Chondrocyte (in vitro differentiated cells): Measurements from ENCODE around the gene MFNG. TPM values are rescaled to one million over a fixed set of nuclear protein-coding genes. Genes with fewer than 3 reads are reported as not detected.
A peak's percentile ranks its signal among the peaks of the same experiment; 100 is the strongest.

Experiments
- DNase-seq: peaks from one replicate; pipeline ENCODE4 v3.0.0; 2021; ENCODE audit warnings: mixed read lengths, low spot score
- H3K27ac Mint-ChIP-seq: one replicate; pipeline ENCODE4 v1.8.0; 2021; ENCODE audit warnings: mild to moderate bottlenecking, moderate library complexity, mixed read lengths; ENCODE audit not compliant: unreplicated experiment
- H3K27me3 Mint-ChIP-seq: 2 replicates; pipeline ENCODE4 v1.8.0; 2021; ENCODE audit warnings: low read depth, mixed read lengths
- H3K36me3 Mint-ChIP-seq: 2 replicates; pipeline ENCODE4 v1.8.0; 2021; ENCODE audit warnings: low read depth, mixed read lengths
- H3K4me1 Mint-ChIP-seq: 2 replicates; pipeline ENCODE4 v1.8.0; 2021; ENCODE audit warnings: low read depth, mild to moderate bottlenecking, mixed read lengths
- H3K4me3 Mint-ChIP-seq: one replicate; pipeline ENCODE4 v1.8.0; 2021; ENCODE audit warnings: mild to moderate bottlenecking, moderate library complexity, mixed read lengths; ENCODE audit not compliant: unreplicated experiment
- H3K9me3 Mint-ChIP-seq: 2 replicates; pipeline ENCODE4 v1.8.0; 2021; ENCODE audit warnings: low read depth, mixed read lengths
- total RNA-seq: library from RNA; stranded (reverse); gene quantifications from 3 replicates; pipeline ENCODE4 v1.2.1, GENCODE V29; 2021
- TF ChIP-seq, protein P1 (sequence below): fragments of 200-600 bp; sonication (generic); IDR thresholded peaks from 2 replicates; pipeline ENCODE4 v1.5.0; 2021; ENCODE audit warnings: antibody characterized with exemption, mild to moderate bottlenecking, moderate library complexity

The MFNG gene
- total RNA-seq, 1 donor from 2014 or later, result 1.1 TPM

DNA sequence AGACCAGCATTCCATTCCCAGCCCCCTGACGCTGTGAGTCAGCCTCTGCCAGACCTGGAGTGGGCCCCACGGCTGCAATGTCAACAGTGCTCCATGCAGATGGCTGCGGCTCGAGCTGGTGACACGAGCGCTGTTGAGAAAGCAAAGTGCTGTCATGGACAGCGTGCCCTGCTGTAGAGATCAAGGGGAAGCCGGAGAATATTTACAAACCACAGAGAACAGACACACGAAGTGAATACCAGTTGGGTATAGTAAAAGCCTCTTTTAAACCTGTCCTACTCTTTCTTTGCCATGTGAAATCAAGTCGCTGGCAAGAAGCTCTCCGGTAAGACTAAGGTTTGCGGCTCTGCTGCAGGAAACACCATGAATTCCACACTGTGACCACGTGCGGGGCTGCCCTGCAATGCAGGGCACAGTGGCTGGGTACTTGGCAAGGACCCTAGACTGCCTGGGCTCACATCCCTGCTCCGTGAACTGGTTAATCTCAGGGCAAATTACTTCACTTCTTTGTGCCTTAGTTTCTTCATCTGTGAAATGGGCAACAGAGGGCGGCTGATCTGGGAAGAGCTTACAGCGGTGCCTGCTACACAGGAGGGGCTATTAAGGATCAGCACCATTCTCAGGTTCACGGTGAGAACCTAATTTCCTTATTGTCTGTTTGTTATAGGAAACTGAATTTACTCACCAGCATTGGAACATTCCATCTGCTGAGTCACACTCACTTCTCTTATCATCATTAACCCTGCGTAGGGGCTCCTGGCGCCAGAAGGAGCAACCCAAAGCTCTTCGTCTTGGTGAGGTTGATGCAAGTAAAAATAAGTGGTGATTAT lies 31.1 kb downstream of the MFNG start:
- peaks cover 4% of the 10 kb centered on the region for H3K9me3 Mint-ChIP-seq
- H3K4me1 Mint-ChIP-seq, result peaks cover 28% of the 10 kb centered on the region

DNA sequence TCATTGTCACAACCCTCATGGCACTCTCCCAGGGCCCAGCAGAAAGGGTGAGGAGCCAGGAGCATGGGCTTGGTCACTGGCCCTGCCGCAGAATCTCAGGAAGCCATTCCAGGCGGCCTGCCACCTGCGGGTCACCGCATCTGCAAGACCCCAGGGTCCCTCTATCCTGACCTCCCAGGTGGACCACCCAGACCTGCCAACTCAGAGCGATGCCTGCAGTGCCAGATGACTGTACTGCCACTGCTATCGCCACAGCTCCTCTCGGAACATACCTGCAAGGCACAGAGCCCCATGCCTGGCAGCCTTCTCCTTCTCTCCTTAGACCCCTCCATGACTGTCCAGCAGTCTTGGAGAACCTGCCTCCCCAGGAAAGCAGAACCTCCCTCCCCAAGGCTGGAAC lies 32.5 kb downstream of the MFNG start:
- Mint-ChIP-seq H3K36me3 (peaks cover 2% of the 10 kb centered on the region), H3K9me3 (peaks cover 4% of the 10 kb centered on the region), H3K27me3 (peaks cover 12% of the 10 kb centered on the region), H3K4me3 (no peak overlapping the region), H3K4me1 (peaks cover 28% of the 10 kb centered on the region), H3K27ac (no peak overlapping the region)
- TF ChIP-seq, protein P1, sequence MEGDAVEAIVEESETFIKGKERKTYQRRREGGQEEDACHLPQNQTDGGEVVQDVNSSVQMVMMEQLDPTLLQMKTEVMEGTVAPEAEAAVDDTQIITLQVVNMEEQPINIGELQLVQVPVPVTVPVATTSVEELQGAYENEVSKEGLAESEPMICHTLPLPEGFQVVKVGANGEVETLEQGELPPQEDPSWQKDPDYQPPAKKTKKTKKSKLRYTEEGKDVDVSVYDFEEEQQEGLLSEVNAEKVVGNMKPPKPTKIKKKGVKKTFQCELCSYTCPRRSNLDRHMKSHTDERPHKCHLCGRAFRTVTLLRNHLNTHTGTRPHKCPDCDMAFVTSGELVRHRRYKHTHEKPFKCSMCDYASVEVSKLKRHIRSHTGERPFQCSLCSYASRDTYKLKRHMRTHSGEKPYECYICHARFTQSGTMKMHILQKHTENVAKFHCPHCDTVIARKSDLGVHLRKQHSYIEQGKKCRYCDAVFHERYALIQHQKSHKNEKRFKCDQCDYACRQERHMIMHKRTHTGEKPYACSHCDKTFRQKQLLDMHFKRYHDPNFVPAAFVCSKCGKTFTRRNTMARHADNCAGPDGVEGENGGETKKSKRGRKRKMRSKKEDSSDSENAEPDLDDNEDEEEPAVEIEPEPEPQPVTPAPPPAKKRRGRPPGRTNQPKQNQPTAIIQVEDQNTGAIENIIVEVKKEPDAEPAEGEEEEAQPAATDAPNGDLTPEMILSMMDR, result no peak
- no peak for DNase-seq

More for the DNA sequence above, 31.1 kb downstream of the MFNG start:
- Mint-ChIP-seq H3K4me3 (peak overlapping the region; percentile 55), H3K36me3 (peaks cover 2% of the 10 kb centered on the region), H3K27me3 (peaks cover 18% of the 10 kb centered on the region), H3K27ac (peak overlapping the region; percentile 97)
- no peak for DNase-seq
- TF ChIP-seq, protein P1, result no peak

DNA sequence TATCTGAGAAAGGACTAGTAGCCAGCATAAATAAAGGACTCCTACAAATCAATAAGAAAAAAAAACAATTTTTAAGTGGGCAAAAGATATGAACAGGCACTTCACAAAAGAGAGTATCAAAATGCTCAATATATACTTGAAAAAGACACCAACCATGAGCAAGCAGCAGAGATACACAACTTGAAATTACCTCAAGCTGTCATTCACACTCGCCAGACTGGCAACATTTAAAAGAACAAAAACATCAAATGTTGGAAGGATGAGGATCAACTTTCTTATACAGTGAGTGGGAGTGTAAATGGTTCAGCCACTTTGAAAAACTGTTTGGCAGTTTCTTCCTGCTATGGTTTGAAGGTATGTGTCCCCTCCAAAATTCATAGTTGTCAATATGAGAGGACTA lies 35.0 kb downstream of the MFNG start:
- H3K9me3 Mint-ChIP-seq, result peaks cover 4% of the 10 kb centered on the region
- H3K27ac Mint-ChIP-seq, result no peak overlapping the region
- H3K36me3 Mint-ChIP-seq, result peaks cover 2% of the 10 kb centered on the region
- no peak for DNase-seq
- H3K27me3 Mint-ChIP-seq, result peaks cover 5% of the 10 kb centered on the region
- TF ChIP-seq, protein P1, result no peak
- no peak overlapping the region for H3K4me3 Mint-ChIP-seq
- peaks cover 21% of the 10 kb centered on the region for H3K4me1 Mint-ChIP-seq

DNA sequence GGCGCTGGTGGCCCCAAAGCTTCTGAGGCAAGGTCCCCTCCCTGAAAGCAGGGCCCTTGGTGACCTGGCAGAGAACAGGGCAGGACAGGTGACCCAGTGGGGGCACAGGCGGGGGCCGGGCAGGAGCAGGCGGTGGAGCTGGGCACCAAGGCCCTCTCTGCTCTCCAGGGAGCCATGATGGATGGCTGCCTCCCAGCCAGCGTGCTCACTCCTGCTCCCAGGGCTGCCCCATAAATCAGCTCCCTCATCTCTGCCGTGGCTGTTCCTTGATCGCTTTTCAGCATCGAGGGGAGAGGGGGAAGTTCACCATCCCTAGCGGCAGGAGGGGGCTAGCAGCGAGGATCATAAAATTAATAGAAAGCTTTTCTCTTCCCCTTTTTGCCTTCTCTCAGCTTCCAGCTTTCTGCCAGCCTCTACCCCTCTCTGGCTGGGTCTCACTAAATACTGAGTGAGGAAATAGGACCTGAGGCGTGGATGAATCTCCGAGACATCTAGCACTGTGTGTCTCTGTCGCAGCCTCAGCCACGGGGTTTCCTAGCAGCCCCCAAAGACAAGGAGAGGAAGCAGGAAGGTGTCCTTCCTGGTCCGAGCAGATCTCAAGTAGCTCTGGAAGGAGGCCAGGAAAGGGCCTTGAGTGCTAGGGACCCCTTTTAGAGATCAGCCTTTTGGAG lies 36.7 kb downstream of the MFNG start:
- peaks cover 2% of the 10 kb centered on the region for H3K36me3 Mint-ChIP-seq
- H3K4me1 Mint-ChIP-seq, result peaks cover 4% of the 10 kb centered on the region
- no peak for DNase-seq
- H3K27me3 Mint-ChIP-seq, result peaks cover 7% of the 10 kb centered on the region
- peaks cover 4% of the 10 kb centered on the region for H3K9me3 Mint-ChIP-seq
- H3K27ac Mint-ChIP-seq, result no peak overlapping the region
- no peak overlapping the region for H3K4me3 Mint-ChIP-seq
- TF ChIP-seq, protein P1, result no peak

DNA sequence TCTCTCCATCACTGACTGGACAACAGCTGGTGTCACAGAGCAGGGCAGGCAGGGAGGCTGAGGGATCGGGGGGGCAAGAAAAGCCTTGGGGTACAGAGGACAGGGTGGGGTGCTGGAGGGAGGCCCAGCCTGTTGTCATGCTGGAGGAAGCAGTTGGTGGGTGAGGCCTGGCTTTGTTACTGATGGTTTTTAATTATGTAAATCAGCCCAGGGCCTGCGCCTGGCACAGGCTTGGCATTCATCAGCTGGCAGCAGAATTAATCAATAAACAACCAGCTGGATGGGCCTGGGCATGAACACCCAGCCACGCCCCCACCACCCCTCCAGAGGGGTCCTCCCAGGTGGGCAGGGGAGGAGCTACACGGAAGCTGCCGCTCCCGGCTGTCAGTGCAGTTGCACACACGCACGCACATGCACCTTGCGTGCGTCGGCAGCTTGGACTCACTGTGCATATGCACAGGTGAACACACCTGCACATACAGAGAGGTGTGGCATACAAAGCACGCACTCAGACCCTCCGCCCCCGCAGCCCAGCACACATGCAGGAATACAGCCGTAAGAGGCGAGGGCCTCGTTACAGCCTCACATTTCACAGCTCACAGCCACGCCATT lies 37.6 kb downstream of the MFNG start:
- TF ChIP-seq, protein P1, result no peak
- Mint-ChIP-seq H3K4me3 (no peak overlapping the region), H3K36me3 (peaks cover 2% of the 10 kb centered on the region)

More for the DNA sequence above, 37.6 kb downstream of the MFNG start:
- DNase-seq, result no peak
- H3K4me1 Mint-ChIP-seq, result no peaks in the 10 kb centered on the region
- no peak overlapping the region for H3K27ac Mint-ChIP-seq
- H3K9me3 Mint-ChIP-seq, result peaks cover 4% of the 10 kb centered on the region
- H3K27me3 Mint-ChIP-seq, result peaks cover 7% of the 10 kb centered on the region
